GM19452 (cell line): ENCODE results near the gene CD8B.
"Not testable (repeated sequence)": the region's sequence is repeated elsewhere in the genome, so short reads cannot be mapped to it uniquely, and the experiment has no call there.

Source experiments
- ATAC-seq: cut with Tn5 transposase; IDR thresholded peaks from one replicate; pipeline ENCODE4 v1.9.1; 2021; ENCODE audit not compliant: unreplicated experiment

The CD8B gene

GRCh38 chr2:86836915-86837695 lies 24.6 kb downstream of the CD8B start:
- ATAC-seq, result not testable (repeated sequence)

GRCh38 chr2:86835548-86835889 lies 26.2 kb downstream of the CD8B start:
- ATAC-seq, result not testable (repeated sequence)

- no peak for ATAC-seq
These were observed 28.4 kb downstream of the CD8B start for GRCh38 chr2:86833315-86833714.

GRCh38 chr2:86832334-86833096 lies 29.2 kb downstream of the CD8B start:
- no peak for ATAC-seq

- ATAC-seq, result no peak
These were observed 30.1 kb downstream of the CD8B start for GRCh38 chr2:86831537-86831936.

GRCh38 chr2:86826951-86827350 lies 34.7 kb downstream of the CD8B start:
- no peak for ATAC-seq

GRCh38 chr2:86825693-86826381 lies 35.8 kb downstream of the CD8B start:
- no peak for ATAC-seq

- no peak for ATAC-seq
These were observed 36.5 kb downstream of the CD8B start for GRCh38 chr2:86825036-86825692.

GRCh38 chr2:86822668-86823345 lies 38.9 kb downstream of the CD8B start:
- no peak for ATAC-seq

GRCh38 chr2:86821842-86822241 lies 39.8 kb downstream of the CD8B start:
- no peak for ATAC-seq

GRCh38 chr2:86821306-86821705 lies 40.4 kb downstream of the CD8B start:
- ATAC-seq, result no peak

GRCh38 chr2:86818957-86819356 lies 42.7 kb downstream of the CD8B start:
- ATAC-seq, result no peak

- no peak for ATAC-seq
These were observed 43.4 kb downstream of the CD8B start for GRCh38 chr2:86818114-86818801.

- no peak for ATAC-seq
These were observed 46.1 kb downstream of the CD8B start for GRCh38 chr2:86815611-86816010.

GRCh38 chr2:86809481-86810121 lies 52.1 kb downstream of the CD8B start:
- no peak for ATAC-seq

- peak; percentile 92 for ATAC-seq
These were observed 53.1 kb downstream of the CD8B start for GRCh38 chr2:86808315-86809161.

- no peak for ATAC-seq
These were observed 54.0 kb downstream of the CD8B start for GRCh38 chr2:86807468-86808275.

- ATAC-seq, result no peak
These were observed 54.6 kb downstream of the CD8B start for GRCh38 chr2:86807133-86807467.
